H1 (cell line): Measurements from ENCODE around the gene S100A8. TPM values are rescaled to one million over a fixed set of nuclear protein-coding genes. Genes with fewer than 3 reads are reported as not detected.

Experiments
- FOSL1 ChIP-seq: IDR thresholded peaks from 2 replicates; pipeline ENCODE4 v1.6.1; 2011; ENCODE audit warnings: mild to moderate bottlenecking, low read depth, low read length, moderate library complexity; ENCODE audit not compliant: insufficient read depth
- GTF2F1 ChIP-seq: IDR thresholded peaks from 2 replicates; pipeline ENCODE4 v1.6.1; 2012; ENCODE audit warnings: low read depth, low read length, improper control_type of control experiment, borderline replicate concordance
- polyA plus RNA-seq, 7 experiments: library from polyadenylated mRNA; depleted of rRNA in 3 of 7; stranded (reverse) in 5 of 7; unstranded in 2 of 7; fragments of >200 nt in 5 of 7; fragments of 200-250 nt in 2 of 7; gene quantifications; 1 replicate in 5 of 7; 2 replicates in 1 of 7; 4 replicates in 1 of 7; pipeline versions ENCODE4 v1.2.1 to v1.2.3, GENCODE V29; 2011 to 2013; ENCODE audit warnings: missing spikeins in 2 of 7, mixed read lengths in 2 of 7
- total RNA-seq: library from RNA; stranded (reverse); fragmentation: NEBNext Ultra II Directional; extraction: Animal tissue kit (Norgen Biotek cat#: 25700); gene quantifications from 2 replicates; pipeline ENCODE4 v1.2.1, GENCODE V29; 2021

Gene S100A8
- total and polyA plus RNA-seq, 2 of the 8 experiments (the other 6 are each of a cell fraction or from before 2014, with no cell fraction given), result not detected

- TF ChIP-seq FOSL1, result no peak
- no peak for TF ChIP-seq GTF2F1
These were observed 16.8 kb downstream of the S100A8 start (continued) for GRCh38 chr1:153374071-153374470.
